Activated T-helper 1 cell treated with Interleukin-2 at 50 U/mL for 16 hours (primary cell): ENCODE data around the gene CCDC14.
"Not testable (repeated sequence)": the region's sequence is repeated elsewhere in the genome, so short reads cannot be mapped to it uniquely, and the experiment has no call there.

Source experiments
- DNase-seq: peaks from one replicate; pipeline ENCODE4 v3.0.0-alpha.2; 2020; ENCODE audit warnings: low read depth

CCDC14 gene

DNA sequence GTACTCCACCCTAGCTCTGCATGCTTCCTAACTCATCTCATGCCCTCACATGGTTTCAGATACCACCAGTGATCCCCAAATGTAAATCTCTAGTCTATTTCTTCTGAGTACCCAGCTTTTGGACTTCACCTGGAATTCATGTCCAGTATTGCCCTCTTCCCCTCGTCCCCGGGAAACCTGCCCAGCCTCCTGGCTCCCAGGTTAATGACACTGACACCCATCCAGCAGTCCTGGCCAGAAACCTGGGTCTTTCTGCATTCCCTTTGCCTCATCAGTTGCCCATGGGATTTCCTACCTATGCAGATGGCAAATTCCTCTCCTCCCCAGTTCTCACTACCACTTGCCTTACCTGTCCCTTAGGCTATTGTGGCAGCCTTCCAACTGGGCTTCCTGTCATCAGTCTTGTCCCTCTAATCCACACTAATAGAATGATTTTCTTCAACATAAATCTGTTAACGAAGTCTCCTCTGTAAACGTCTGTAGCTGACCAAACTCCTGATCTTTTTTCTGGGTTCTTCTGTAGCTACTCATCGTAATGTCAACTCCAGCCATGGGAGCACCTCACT, 61.6 kb downstream of the CCDC14 start:
- DNase-seq: no peak

DNA sequence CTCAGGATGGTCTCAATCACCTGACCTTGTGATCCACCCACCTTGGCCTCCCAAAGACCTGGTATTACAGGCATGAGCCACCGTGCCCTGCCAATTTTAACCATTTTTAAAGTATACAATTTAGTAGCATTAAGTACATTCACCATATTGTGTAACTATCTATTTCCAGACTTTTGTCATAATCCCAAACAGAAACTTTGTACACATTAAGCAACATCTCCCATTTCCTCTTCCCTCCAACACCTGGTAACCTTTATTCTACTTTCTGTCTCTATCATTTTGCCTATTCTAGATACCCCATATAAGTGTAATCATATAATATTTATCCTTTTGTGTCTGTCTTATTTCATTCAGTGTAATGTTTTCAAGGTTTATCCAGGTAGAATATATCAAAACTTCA, 68.0 kb downstream of the CCDC14 start:
- no peak for DNase-seq

DNA sequence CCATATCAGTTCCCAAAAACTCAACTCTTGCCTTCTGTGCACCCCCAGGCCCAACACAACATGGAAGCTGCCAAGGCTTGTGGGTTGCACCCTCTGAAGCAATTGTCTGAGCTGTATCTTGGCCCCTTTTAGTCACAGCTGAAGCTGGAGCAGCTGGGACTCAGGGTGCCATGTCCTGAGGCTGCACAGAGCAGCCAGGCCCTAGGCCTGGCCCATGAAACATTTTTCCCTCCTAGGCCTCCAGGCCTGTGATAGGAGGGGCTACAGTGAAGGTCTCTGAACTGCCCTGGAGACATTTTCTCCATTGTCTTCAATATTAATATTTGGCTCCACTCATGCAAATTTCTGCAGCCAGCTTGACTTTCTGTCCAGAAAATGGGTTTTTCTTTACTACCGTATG, 68.8 kb downstream of the CCDC14 start:
- no peak for DNase-seq

DNA sequence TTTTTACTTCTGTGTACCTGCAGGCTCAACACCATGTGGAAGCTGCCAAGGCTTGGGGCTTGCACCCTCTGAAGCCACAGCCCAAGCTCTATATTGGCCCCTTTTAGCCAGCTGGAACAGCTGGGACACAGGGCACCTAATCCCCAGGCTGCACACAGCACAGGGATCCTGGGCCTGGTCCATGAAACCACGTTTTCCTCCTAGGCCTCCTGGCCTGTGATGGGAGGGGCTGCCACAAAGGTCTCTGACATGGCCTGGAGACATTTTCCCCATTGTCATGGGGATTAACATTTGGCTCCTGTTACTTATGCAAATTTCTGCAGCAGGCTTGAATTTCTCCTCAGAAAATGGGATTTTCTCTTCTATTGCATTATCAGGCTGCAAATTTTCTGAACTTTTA, 70.0 kb downstream of the CCDC14 start:
- DNase-seq: not testable (repeated sequence)

DNA sequence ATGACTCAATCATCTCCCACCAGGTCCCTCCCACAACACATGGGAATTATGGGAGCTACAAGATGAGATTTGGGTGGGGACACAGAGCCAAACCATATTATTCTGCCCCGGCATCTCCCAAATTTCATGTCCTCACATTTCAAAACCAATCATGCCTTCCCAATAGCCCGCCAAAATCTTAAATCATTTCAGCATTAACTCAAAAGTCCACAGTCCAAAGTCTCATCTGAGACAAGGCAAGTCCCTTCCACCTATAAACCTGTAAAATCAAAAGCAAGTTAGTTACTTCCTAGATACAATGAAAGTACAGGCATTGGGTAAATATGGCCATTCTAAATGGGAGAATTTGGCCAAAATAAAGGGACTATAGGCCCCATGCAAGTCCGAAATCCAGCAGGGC, 70.9 kb downstream of the CCDC14 start:
- DNase-seq: not testable (repeated sequence)

DNA sequence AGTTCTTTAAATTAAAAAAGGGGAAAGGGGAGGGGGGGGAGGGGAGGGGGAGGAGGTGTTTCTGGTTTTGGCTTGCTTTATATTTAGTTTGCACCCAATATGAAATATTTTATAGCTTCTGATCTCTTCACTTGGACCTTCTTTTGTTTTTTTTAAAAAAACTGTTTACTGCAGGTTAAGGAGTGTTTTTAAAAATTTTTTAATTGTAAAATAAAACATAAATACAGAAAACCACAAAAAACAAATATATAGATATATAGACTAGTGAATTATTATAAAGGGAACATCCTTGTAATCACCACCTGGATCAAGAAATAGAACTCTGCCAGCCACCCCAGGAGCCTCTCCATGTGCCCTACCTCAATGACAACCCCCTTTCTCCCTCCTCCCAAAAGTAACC, 76.0 kb downstream of the CCDC14 start:
- DNase-seq: no peak

DNA sequence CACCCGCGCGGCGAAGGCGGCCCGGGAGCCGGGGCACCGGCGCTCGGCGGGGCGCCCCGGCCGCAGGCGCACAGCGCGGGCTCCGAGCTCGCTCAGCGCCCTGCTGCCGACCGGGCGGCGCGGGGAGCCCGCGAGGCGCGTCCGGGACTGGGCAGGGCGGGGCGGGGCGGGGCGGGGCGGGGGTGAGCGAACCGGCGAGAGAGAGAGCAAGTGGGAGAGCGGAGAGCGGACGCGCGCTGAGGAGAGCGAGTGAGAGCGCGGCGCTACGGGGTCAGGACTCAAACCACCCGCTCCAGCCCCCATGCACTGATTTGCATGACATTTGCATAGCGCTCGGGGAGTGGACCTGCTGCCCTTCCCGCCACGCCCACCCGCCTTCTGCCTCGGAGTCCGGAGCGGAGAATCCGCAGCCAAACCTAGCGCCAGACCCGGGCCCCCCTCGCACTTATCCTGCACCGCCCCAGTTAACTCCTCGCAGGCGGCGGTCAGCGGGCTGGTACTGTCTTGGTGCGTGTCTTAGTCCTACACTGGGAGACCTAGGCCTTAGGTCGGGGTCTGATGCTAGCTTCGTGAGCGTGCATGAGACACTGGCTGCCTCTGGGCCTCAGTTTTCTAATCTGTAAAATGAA, 76.7 kb downstream of the CCDC14 start, which contains the start of gene MYLK:
Gene MYLK, minus strand, starts transcription at position 130 of the 629 bp plus-strand sequence. CDS start 90,491 bp downstream, outside the sequence.
- DNase-seq: no peak

DNA sequence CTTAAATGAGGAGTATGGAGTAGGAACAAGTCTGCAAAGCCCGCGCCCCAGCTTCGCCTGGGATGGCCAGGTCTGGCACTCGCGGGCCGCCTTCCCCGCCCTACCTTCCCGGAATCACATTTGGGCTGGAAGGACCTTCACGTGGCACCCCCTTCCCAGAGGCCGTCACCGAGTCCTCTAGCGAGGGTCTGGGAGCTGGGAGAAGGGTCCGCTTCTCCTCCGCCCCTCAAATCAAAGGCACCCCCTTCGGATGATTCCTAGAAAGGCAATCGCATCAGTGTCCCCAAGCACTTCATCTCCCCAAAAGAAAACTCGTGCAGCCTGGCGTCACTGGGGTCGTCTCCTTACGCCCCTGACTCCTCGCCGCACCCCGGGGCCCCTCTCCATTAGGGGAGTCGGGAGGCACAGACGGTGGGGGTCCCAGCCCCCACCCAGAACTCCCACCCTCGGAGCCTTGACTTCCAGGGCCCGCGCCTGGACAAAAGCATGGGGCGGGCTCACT, 77.3 kb downstream of the CCDC14 start:
- DNase-seq: no peak

DNA sequence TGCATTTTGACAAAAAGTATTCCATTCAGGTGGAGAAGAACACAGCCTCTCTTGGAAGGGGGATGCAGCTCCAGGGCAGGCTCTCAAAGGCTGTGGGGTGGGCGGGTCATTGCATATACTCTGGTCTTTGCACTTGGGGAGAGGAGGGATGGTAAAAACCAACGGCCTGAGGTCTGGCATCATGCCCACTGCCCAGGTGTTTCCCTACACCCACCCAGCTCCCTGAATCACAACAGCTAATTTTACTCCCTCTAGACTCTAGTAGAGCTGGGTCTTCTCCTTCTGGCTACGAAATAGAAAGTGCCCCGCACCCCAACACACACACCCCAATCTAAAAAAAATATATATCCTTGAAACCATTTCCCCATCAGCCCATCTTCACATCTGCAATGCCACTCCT, 77.9 kb downstream of the CCDC14 start:
- no peak for DNase-seq

DNA sequence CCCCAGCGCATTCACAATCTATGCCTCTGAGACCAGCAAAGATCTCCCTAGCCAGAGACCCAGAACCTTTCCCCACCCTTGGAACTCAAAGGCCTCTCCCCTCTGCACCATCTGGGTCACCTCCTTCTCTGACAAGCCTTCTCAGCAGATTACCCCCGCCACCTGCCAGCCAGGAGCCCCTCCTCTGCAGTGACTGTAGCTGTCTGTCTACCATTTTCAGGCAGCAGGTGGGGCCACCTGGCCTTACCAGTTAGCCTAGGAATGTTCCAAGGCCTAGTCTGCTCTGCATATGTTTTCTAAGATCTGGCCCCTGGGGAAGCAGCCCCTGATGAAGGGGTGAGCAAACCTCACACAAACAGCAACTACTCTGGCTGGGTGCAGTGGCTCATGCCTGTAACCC, 79.3 kb downstream of the CCDC14 start:
- no peak for DNase-seq

DNA sequence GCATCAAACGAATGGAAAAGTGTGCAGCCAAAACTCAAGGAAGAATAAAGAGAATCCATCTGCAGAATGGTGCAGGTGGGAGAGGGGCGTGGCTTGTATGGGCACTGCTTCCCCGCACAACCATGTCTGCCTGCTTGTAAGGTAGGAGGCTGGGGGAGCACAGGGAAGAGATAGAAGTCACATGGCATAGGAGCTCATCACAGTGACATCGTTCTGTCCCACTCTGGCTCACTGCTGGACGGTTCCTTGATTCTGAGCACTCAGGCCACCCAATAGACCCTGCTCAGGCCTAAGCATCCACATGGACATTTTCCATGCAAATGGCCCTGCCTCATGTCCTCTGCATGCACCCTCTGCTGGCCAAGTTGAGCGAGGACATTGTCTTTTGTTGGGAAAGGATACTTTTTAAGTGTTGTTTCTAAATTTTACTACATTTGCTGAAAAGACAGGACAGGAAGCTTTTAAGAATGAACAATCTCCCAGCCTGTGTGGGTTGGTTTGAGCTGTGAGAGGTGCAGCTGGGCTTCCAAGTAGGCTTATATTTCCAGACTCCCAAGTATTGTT, 79.9 kb downstream of the CCDC14 start:
- no peak for DNase-seq

DNA sequence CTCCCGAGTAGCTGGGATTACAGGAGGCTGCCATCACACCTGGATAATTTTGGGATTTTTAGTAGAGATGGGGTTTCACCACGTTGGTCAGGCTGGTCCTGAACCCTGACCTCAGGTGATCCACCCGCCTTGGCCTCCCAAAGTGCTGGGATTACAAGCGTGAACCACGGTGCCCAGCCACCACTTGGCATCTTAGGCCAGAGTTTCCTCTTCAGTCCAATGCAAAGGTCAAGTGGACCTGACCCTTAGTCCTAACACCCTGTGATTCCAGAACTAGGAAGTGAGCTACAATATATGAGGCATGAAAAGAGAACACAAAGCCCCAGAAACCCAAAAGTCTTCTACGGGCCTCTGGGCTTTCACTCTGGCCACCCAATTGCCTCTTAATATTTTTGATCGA, 82.2 kb downstream of the CCDC14 start:
- DNase-seq: no peak

DNA sequence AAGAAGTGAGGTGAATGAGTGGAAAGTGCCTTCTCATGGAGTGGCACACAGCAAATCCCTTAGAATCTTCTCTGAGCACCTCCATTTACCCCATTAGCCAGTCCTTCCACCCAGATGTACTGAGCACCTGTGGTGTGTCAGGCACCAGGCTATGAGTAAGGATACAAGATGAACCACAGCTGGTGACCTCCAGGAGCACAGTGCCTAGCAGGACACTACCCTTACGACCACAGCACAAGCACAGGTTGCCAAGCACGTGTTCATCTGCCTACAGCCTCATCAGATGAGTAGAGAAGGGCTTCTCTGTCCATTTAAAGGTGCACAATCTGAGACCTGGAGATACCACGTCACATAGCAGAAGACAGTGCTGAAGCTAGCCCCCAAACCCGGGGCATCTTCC, 83.1 kb downstream of the CCDC14 start:
- DNase-seq: no peak

DNA sequence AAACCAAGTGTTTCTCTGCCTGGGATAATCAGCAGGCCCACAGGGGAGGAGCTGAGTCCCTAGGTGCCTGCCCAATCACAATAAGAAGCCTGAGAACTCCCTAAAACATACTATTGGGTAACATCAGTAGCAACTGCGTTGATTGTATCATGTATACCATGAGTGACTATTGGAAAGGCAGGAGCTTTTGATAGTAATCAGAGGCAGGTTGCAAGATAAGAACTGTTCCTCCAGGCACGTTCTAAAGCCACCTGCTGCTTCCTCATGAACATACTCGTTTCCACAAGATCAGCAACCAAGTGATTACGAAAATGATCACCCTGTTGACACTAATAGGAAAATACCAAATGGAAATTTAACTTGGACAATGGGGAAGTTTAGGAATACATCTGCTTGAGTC, 83.6 kb downstream of the CCDC14 start:
- no peak for DNase-seq

DNA sequence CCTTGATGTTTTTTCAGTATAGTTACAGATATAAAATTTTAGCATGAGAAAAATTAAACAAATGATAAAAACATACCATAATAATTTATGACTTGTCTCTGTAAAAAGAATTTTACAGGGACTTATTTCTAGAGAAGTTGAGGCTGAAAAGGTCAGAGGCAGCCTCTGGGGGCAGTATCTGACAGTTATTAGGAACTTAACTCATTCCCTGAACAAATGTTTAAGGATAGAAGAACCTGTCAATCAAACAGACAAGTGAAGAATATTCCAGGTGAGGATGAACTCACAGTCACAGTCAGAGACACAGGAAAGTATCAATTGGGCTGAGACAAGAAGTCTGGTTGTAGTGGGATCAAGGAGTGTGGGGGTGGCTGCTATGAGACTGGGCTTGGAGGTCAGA, 84.2 kb downstream of the CCDC14 start:
- DNase-seq: no peak

DNA sequence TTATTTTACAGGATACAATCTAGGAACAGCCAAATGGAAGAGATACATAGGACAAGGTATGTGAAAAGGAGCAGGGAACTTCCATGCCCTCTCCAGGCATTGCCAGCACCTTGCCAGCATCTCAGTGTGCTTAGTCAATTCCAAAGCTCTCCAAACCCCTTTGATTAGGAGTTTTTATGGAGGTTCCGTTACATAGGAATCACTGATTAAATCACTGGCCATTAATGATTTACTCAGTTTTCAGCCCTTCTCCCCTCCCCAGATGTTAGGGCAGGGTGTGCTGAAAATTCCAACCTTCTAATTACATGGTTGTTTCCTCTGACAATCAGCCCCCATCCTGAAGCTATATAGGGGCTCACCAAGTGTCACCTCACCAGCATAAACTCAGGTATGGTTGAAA, 88.4 kb downstream of the CCDC14 start:
- DNase-seq: no peak

DNA sequence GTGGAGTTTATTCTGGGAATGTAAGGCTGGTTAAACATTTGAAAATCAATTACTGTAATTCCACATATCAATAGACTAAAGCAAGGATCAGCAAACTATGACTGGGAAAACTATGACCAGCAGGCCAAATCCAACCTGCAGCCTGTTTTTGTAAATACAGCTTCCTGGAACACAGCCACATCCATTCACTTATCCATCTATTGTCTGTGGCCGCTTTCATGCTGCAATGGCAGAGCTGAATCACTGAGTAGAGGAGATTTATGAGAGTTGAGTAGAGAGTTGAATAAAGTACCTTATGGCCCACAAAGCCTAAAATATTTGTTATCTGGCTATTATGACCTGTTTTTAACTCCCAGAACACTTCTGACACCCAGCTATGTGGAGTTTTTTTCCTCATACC, 89.1 kb downstream of the CCDC14 start:
- no peak for DNase-seq

DNA sequence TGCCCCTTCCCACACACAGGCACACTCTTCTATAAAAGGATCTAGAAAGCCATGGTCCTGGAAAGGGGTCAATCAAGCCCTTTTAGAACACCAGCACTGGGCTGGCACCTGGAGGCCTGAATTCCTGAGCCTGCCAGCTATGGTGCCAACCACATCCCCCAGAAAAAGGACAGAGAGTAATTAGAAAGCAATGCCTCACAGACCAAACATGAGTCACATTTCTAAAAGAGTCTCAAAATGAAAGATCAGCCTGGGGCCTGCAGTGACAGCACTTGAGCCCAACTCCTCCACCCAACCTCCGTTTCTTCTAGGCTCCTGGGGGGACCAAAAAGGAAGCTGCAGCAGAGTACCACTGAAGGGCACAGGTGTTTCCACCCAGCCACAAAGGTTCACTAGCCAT, 91.0 kb downstream of the CCDC14 start:
- no peak for DNase-seq

DNA sequence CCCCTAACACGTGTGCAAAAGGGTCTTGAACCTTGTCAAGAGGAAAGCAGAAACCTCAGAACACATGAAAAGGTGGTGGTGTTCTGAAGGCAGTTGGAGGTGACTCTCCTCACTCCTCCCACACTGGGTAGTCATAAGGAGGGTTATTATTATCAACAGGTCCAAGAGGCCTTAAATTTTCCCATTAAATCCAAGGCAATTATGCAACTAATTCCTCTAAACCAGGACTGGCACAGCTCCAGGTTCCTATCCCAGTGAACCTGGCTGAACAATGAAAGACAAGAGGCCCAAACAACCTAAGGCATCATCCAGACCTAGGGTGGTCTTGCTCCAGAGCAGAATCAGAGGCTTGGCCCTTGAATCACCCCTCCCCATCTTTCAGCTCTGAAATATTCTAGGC, 91.9 kb downstream of the CCDC14 start:
- no peak for DNase-seq

DNA sequence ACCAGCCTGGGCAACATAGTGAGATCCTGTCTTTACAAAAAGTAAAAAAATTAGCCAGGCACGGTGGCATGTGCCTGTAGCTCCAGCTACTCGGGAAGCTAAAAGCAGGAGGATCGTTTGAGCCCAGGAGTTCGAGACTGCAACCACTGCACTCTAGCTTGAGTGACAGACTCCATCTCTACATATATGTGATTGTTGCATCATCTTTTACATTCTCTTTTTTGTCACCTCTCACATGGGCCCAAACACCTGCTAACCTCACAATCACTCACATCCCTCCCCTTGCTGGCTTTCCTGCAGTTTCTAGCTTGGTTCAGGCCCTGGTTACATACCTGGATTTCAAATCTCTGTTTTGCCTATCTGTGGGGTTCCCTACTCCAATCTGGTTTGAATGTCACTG, 96.3 kb downstream of the CCDC14 start:
- DNase-seq: no peak
